NCI-H526 (cell line): Measurements from ENCODE around the gene TAP1.

Experiments
- DNase-seq, 2 experiments: peaks; one replicate each; lab custom pipeline; 2025; lab: John Stamatoyannopoulos, UW

TAP1 gene

GRCh38 chr6:32862725-32863124, 9.2 kb upstream of the TAP1 start:
- DNase-seq = no peak

GRCh38 chr6:32860674-32861073, 7.2 kb upstream of the TAP1 start:
- no peak for DNase-seq

GRCh38 chr6:32858194-32858593, 4.7 kb upstream of the TAP1 start:
- no peak for DNase-seq

GRCh38 chr6:32857156-32857891, 3.8 kb upstream of the TAP1 start:
- no peak for DNase-seq

GRCh38 chr6:32855467-32856174, 2.1 kb upstream of the TAP1 start:
- no peak for DNase-seq

GRCh38 chr6:32854376-32855178, 1.1 kb upstream of the TAP1 start:
- DNase-seq = no peak

- DNase-seq = peak; percentile 32 to 71
Measured at GRCh38 chr6:32852844-32853540, 512 bp downstream of the TAP1 start.

GRCh38 chr6:32852018-32852843, 1.3 kb downstream of the TAP1 start:
- peak in 1 of 2 experiments; percentile 51 for DNase-seq

GRCh38 chr6:32851025-32851424, 2.5 kb downstream of the TAP1 start:
- DNase-seq = no peak

- no peak for DNase-seq
Measured at GRCh38 chr6:32849126-32849525, 4.4 kb downstream of the TAP1 start.

- no peak for DNase-seq
Measured at GRCh38 chr6:32847795-32848194, 5.7 kb downstream of the TAP1 start.

GRCh38 chr6:32847004-32847403, 6.5 kb downstream of the TAP1 start:
- DNase-seq = no peak

GRCh38 chr6:32845384-32845884, 8.1 kb downstream of the TAP1 start:
- DNase-seq = peak in 1 of 2 experiments; percentile 11

GRCh38 chr6:32844839-32845383, 8.6 kb downstream of the TAP1 start:
- DNase-seq = no peak

GRCh38 chr6:32843979-32844838, 9.3 kb downstream of the TAP1 start, which contains the start of gene PSMB8:
Gene PSMB8, minus strand, starts transcription at chr6:32844047. Its CDS starts 51 bp downstream, at chr6:32843996.
- DNase-seq = peak; percentile 98 to 99

GRCh38 chr6:32843331-32843978, 10.0 kb downstream of the TAP1 start:
- peak in 1 of 2 experiments; percentile 69 for DNase-seq

GRCh38 chr6:32842690-32843089, 10.8 kb downstream of the TAP1 start:
- no peak for DNase-seq

- DNase-seq = no peak
Measured at GRCh38 chr6:32842021-32842650, 11.4 kb downstream of the TAP1 start.
